ENCODE results near the gene MYH7. TPM values are rescaled to one million over a fixed set of nuclear protein-coding genes. Genes with fewer than 3 reads are reported as not detected.

MYH7 gene
- total RNA-seq, 1 experiment from 2014 or later: not detected

- H3K36me3 Mint-ChIP-seq (ENCODE audit: insufficient read depth, unreplicated experiment): no peaks in the 10 kb centered on the region
- BruUV-seq (replicated peaks): no TSS peak
- intact Hi-C loops (cut with micrococcal nuclease; ENCODE audit: unreplicated experiment): no loop called here
- no peaks in the 10 kb centered on the region for H3K4me1 Mint-ChIP-seq (ENCODE audit: low read depth, unreplicated experiment)
- no peak for DNase-seq
- no peak overlapping the region for H3K27ac Mint-ChIP-seq (ENCODE audit: unreplicated experiment)
- H3K9me3 Mint-ChIP-seq (ENCODE audit: low read depth, unreplicated experiment): no peaks in the 10 kb centered on the region
- H3K4me3 Mint-ChIP-seq (ENCODE audit: low read depth, unreplicated experiment): no peak overlapping the region
- H3K27me3 Mint-ChIP-seq (ENCODE audit: unreplicated experiment): peaks cover 93% of the 10 kb centered on the region
- CTCF ChIA-PET: interaction anchor here (0.6 kb wide), 1 partner anchor 1874 kb away, joined by 4 read pairs; no protein-coding TSS in a partner anchor
- TF ChIP-seq, protein P1, sequence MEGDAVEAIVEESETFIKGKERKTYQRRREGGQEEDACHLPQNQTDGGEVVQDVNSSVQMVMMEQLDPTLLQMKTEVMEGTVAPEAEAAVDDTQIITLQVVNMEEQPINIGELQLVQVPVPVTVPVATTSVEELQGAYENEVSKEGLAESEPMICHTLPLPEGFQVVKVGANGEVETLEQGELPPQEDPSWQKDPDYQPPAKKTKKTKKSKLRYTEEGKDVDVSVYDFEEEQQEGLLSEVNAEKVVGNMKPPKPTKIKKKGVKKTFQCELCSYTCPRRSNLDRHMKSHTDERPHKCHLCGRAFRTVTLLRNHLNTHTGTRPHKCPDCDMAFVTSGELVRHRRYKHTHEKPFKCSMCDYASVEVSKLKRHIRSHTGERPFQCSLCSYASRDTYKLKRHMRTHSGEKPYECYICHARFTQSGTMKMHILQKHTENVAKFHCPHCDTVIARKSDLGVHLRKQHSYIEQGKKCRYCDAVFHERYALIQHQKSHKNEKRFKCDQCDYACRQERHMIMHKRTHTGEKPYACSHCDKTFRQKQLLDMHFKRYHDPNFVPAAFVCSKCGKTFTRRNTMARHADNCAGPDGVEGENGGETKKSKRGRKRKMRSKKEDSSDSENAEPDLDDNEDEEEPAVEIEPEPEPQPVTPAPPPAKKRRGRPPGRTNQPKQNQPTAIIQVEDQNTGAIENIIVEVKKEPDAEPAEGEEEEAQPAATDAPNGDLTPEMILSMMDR (IDR thresholded peaks at IDR 0.05; ENCODE audit: unreplicated experiment): no peak
These were observed 18.7 kb downstream of the MYH7 start for GRCh38 chr14:23416801-23417200.

DNA sequence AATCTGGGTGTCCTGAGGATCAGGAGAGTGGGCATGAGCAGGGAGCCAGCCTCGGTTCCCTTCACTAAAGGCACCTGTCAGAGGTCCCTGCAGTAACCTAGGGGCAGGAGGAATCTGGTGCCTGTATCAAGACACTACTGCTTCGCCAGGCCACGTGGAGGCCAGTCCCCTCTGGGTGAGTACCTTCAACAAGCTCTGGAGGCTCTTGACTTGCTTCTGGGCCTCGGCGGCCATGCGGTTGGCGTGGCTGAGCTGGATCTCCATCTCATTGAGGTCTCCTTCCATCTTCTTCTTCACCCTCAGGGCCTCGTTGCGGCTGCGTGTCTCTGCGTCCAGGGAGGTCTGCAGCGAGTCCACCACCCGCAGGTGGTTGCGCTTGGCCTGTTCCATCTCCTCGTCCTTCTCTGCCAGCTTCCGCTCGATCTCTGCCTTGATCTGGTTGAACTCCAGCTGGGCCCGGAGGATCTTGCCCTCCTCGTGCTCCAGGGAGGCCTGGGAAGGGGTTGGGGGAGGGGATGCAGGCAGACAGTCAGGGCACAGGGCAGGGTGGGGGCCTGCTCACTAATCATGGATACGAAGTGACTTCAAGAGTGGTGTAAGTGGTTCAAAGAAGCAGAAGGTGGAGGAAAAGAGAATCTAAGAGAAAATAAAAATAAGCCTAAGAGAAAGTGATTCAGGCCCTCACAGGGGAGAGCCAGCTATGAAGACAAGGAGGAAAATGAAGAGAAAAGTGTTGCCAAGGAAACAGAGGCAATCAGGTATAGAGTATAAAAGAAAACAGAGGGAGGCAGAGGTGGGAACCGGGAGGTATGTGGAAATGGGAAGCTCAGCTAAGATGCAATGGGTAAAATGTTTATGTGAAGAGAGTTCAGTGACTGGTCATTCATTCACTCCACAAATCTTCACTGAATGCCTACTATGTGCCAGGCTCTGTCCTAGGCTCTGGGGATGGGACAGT lies 19.4 kb downstream of the MYH7 start:
- Mint-ChIP-seq H3K27me3 (ENCODE audit: unreplicated experiment) (peaks cover 93% of the 10 kb centered on the region), H3K9me3 (ENCODE audit: low read depth, unreplicated experiment) (no peaks in the 10 kb centered on the region), H3K4me1 (ENCODE audit: low read depth, unreplicated experiment) (no peaks in the 10 kb centered on the region), H3K27ac (ENCODE audit: unreplicated experiment) (no peak overlapping the region), H3K4me3 (ENCODE audit: low read depth, unreplicated experiment) (no peak overlapping the region), H3K36me3 (ENCODE audit: insufficient read depth, unreplicated experiment) (no peaks in the 10 kb centered on the region)
- CTCF ChIA-PET: interaction anchor here (0.6 to 1.6 kb wide), 2 partner anchors 24 to 1873 kb away, joined by 4 to 6 read pairs; no protein-coding TSS in a partner anchor
- intact Hi-C loops (cut with micrococcal nuclease; ENCODE audit: unreplicated experiment): no loop called here
- no peak for DNase-seq
- no TSS peak for BruUV-seq (replicated peaks)
- TF ChIP-seq, protein P1 (IDR thresholded peaks at IDR 0.05; ENCODE audit: unreplicated experiment): no peak

DNA sequence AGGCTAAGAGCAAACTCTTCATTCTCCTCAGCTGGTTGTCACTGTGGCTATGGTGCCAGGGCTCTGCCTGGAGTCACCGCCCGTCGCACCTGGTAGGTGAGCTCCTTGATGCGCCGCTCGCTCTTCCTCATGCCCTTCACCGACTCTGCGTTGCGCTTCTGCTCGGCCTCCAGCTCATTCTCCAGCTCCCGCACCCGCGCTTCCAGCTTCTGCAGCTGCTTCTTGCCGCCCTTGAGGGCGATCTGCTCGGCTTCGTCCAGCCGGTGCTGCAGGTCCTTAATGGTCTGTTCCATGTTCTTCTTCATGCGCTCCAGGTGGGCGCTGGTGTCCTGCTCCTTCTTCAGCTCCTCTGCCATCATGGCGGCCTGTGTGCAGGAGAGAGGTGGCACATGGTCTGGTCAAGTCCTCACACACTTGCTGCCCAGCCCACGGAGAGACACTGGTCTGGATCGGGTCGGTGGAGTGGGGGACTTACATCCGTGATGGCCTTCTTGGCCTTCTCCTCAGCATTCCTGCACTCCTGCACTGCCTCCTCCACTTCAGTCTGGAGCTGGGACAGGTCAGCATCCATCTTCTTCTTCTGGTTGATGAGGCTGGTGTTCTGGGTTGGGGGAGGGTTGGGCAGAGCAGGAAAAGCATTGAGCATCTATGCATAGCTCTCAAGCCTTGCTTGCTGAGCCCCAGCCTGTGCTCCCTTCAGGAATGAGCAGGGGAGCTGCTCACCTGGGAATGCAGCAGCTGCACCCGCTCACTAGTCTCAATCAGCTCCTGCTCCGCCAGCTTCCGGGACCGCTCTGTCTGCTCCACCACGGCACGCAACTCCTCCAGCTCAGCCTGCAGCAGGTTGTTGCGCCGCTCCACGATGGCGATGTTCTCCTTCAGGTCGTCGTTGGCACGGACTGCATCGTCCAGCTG lies 20.3 kb downstream of the MYH7 start:
- Mint-ChIP-seq H3K4me3 (ENCODE audit: low read depth, unreplicated experiment) (no peak overlapping the region), H3K27ac (ENCODE audit: unreplicated experiment) (no peak overlapping the region), H3K4me1 (ENCODE audit: low read depth, unreplicated experiment) (no peaks in the 10 kb centered on the region), H3K9me3 (ENCODE audit: low read depth, unreplicated experiment) (no peaks in the 10 kb centered on the region), H3K27me3 (ENCODE audit: unreplicated experiment) (peaks cover 93% of the 10 kb centered on the region), H3K36me3 (ENCODE audit: insufficient read depth, unreplicated experiment) (no peaks in the 10 kb centered on the region)
- DNase-seq: no peak
- TF ChIP-seq, protein P1 (IDR thresholded peaks at IDR 0.05; ENCODE audit: unreplicated experiment): no peak
- CTCF ChIA-PET: interaction anchor here (1.6 kb wide), 1 partner anchor 23 kb away, joined by 6 read pairs; no protein-coding TSS in a partner anchor
- no TSS peak for BruUV-seq (replicated peaks)
- intact Hi-C loops (cut with micrococcal nuclease; ENCODE audit: unreplicated experiment): no loop called here

DNA sequence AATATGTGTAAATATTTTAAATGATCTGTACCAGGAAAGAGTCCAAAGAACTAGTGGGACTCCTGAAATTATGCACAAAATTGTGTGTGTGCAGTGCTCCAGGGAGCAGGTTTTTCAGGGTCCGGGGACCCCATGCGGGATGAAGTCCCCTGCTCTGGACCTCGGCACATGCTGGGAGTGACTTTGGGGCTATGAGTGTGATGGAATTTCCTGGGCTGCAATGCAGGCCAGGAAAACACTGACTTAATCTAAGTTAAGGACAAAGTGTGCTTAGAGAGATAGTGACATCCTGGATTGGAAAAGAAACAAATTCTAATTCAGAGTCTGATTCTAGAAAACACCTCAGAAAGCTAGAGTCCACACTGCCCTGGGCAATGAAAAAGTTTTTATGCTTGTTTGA lies 21.2 kb downstream of the MYH7 start:
- Mint-ChIP-seq H3K4me1 (ENCODE audit: low read depth, unreplicated experiment) (no peaks in the 10 kb centered on the region), H3K9me3 (ENCODE audit: low read depth, unreplicated experiment) (no peaks in the 10 kb centered on the region), H3K27ac (ENCODE audit: unreplicated experiment) (no peak overlapping the region), H3K36me3 (ENCODE audit: insufficient read depth, unreplicated experiment) (no peaks in the 10 kb centered on the region), H3K4me3 (ENCODE audit: low read depth, unreplicated experiment) (no peak overlapping the region), H3K27me3 (ENCODE audit: unreplicated experiment) (peaks cover 93% of the 10 kb centered on the region)
- no peak for DNase-seq
- CTCF ChIA-PET: interaction anchor here (1.6 kb wide), 1 partner anchor 22 kb away, joined by 6 read pairs; no protein-coding TSS in a partner anchor
- intact Hi-C loops (cut with micrococcal nuclease; ENCODE audit: unreplicated experiment): no loop called here
- TF ChIP-seq, protein P1 (IDR thresholded peaks at IDR 0.05; ENCODE audit: unreplicated experiment): no peak
- no TSS peak for BruUV-seq (replicated peaks)
